Gastroesophageal sphincter (tissue), 4 donors: ENCODE measurements around the gene ANXA5. TPM values are rescaled to one million over a fixed set of nuclear protein-coding genes. Genes with fewer than 3 reads are reported as not detected.

Experiments
- ATAC-seq: fragments of 150-250 bp; one replicate; pipeline ENCODE4 v1.9.1; 2016; ENCODE audit warnings: mild to moderate bottlenecking, moderate library complexity
- H3K27ac ChIP-seq, 4 donors: fragments of 200-600 bp; sonication (generic) in 3 of 4; 1 replicate in 3 of 4; 2 replicates in 1 of 4; pipeline ENCODE4 v1.5.1; 2016 to 2019
- H3K27me3 ChIP-seq: fragments of 200-600 bp; sonication (generic); one replicate; pipeline ENCODE4 v1.5.1; 2019
- H3K36me3 ChIP-seq, 2 donors: fragments of 200-600 bp; sonication (generic); one replicate each; pipeline ENCODE4 v1.5.1; 2019; ENCODE audit warnings: control low read depth in 1 of 2
- H3K4me1 ChIP-seq, 3 donors: fragments of 200-600 bp; sonication (generic); 1 replicate in 2 of 3; 2 replicates in 1 of 3; pipeline ENCODE4 v1.5.1; 2016 to 2019; ENCODE audit warnings: control low read depth in 2 of 3
- H3K4me3 ChIP-seq, 2 donors: fragments of 200-600 bp; sonication (generic); one replicate each; pipeline ENCODE4 v1.5.1; 2019; ENCODE audit warnings: mild to moderate bottlenecking in 1 of 2, moderate library complexity in 1 of 2
- H3K9me3 ChIP-seq, 3 donors: fragments of 200-600 bp; sonication (generic); one replicate each; pipeline ENCODE4 v1.5.1; 2017 to 2019; ENCODE audit warnings: control low read depth in 2 of 3
- CTCF ChIP-seq, 4 experiments: fragments of 200-600 bp in 2 of 4; fragments of 450-650 bp in 2 of 4; sonication (generic) in 1 of 4; IDR thresholded peaks; one replicate each; pipeline ENCODE4 v1.5.1; 2017 to 2019; ENCODE audit warnings: antibody characterized with exemption in 4 of 4, mild to moderate bottlenecking in 2 of 4, moderate library complexity in 2 of 4
- EP300 ChIP-seq: sonication (generic); formaldehyde crosslinking; IDR thresholded peaks from one replicate; pipeline ENCODE4 v1.6.1; 2017; ENCODE audit warnings: antibody characterized with exemption, mild to moderate bottlenecking
- POLR2A ChIP-seq, 2 donors: fragments of 450-650 bp; IDR thresholded peaks; one replicate each; pipeline ENCODE4 v1.6.1; 2017; ENCODE audit warnings: antibody characterized with exemption in 2 of 2, mild to moderate bottlenecking in 2 of 2, moderate library complexity in 1 of 2
- POLR2AphosphoS5 ChIP-seq: sonication (generic); formaldehyde crosslinking; IDR thresholded peaks from one replicate; pipeline ENCODE4 v1.6.1; 2017; ENCODE audit warnings: antibody characterized with exemption
- WGBS, 2 donors: methylation state at CpG; one replicate each; pipeline ENCODE4 v1.1.5; 2018; ENCODE audit warnings: low coverage in 1 of 2; 5-methylcytosine and 5-hydroxymethylcytosine counted together
- total RNA-seq, 4 donors: library from RNA; depleted of rRNA; stranded (reverse); fragments of >200 nt; gene quantifications; one replicate each; pipeline ENCODE4 v1.1.0, GENCODE V29; 2016

The ANXA5 gene
- 100 to 1,000 TPM; 235 to 412 (median 359) TPM for total RNA-seq

GRCh38 chr4:121696581-121697461 is at the start of gene ANXA5:
Gene ANXA5 (minus strand): TSS chr4:121696980. CDS start chr4:121696589, 391 bp downstream.
- 0% methylated on average over 4 to 7 of the region's 91 CpGs for WGBS, 2 donors
- ATAC-seq = peak; percentile 97
- Histone ChIP-seq H3K27me3 (no peaks in the 10 kb centered on the region), H3K27ac (peak within 1 kb of the TSS; percentile 95 to 99 (median 98)), H3K9me3 (no peaks in the 10 kb centered on the region), H3K4me3 (peak within 1 kb of the TSS; percentile 94 to 96), H3K36me3 (no peaks in the 10 kb centered on the region), H3K4me1 (peaks cover 0 to 49% (median 16%) of the 10 kb centered on the region in 3 donors)
- TF ChIP-seq CTCF (IDR thresholded peaks at IDR 0.05) = peak in 3 of 4 experiments; percentile 23 to 75 (median 48)
- TF ChIP-seq EP300 = no peak
- TF ChIP-seq POLR2A (IDR thresholded peaks at IDR 0.05) = peak; percentile 88 to 89
- TF ChIP-seq POLR2AphosphoS5 = peak; percentile 91

DNA sequence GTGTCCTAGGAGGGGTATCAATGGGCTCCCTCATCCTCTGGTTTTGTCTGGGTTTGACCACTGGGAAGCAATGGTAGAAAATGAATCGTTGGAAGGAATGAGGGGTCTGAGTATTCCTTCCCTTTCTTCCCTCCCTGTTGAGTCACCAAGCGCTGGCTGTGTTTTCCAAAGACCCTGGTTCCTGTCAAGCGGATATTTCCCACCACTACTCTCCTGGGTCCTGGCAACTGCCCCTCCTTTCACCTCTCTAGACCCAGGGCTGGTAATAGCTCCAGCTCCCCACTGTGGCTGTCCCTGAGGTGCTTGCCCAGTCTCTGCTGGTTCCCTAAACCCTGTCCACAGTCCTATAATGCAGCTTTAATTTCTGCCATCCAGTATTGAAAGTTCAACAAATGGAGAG is 46.0 kb upstream of the ANXA5 start:
- H3K4me1 ChIP-seq = no peaks in the 10 kb centered on the region
- TF ChIP-seq EP300 (no peak), POLR2A (IDR thresholded peaks at IDR 0.05) (no peak), CTCF (IDR thresholded peaks at IDR 0.05) (no peak), POLR2AphosphoS5 (no peak)
- H3K27me3 ChIP-seq = no peaks in the 10 kb centered on the region
- 56 to 67% methylated on average over 3 of the region's 3 CpGs for whole genome bisulfite sequencing, 2 donors
- ATAC-seq = no peak
- no peak overlapping the region for H3K4me3 ChIP-seq
- H3K36me3 ChIP-seq = no peaks in the 10 kb centered on the region
- H3K27ac ChIP-seq = no peak overlapping the region
- no peaks in the 10 kb centered on the region for H3K9me3 ChIP-seq

DNA sequence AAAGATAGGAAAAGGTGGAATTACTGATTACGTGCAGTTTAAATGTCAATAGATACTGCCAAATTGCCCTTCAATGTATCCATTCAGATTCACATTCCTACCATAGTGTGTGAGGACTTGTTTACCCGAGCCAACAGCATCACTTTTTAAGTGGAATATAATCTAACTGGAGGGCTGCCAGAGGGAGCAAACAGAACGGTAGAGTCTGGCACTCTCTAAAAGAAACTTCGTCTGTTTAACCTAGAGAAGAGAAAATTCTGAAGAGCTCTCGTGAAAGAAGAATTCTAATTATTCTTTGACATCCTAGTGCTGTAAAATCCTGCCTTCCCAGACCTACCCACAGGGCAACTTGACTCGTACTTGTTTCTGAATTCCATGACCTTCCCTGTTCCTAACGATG is 45.0 kb upstream of the ANXA5 start:
- TF ChIP-seq POLR2A (IDR thresholded peaks at IDR 0.05) = no peak
- TF ChIP-seq EP300 = no peak
- WGBS, 2 donors = 28 to 39% methylated on average over 7 of the region's 7 CpGs
- no peak for ATAC-seq
- Histone ChIP-seq H3K4me1 (no peaks in the 10 kb centered on the region), H3K27me3 (no peaks in the 10 kb centered on the region), H3K9me3 (no peaks in the 10 kb centered on the region), H3K36me3 (no peaks in the 10 kb centered on the region), H3K4me3 (no peak overlapping the region), H3K27ac (no peak overlapping the region)

GRCh38 chr4:121740796-121741409 is 44.1 kb upstream of the ANXA5 start:
- no peak overlapping the region for H3K27ac ChIP-seq
- H3K4me3 ChIP-seq = no peak overlapping the region
- H3K4me1 ChIP-seq = no peaks in the 10 kb centered on the region
- 78 to 81% methylated on average over 11 to 12 of the region's 12 CpGs for WGBS, 2 donors
- H3K9me3 ChIP-seq = no peaks in the 10 kb centered on the region
- H3K27me3 ChIP-seq = no peaks in the 10 kb centered on the region
- TF ChIP-seq CTCF (IDR thresholded peaks at IDR 0.05) (no peak), POLR2AphosphoS5 (no peak), EP300 (no peak), POLR2A (IDR thresholded peaks at IDR 0.05) (no peak)
- no peaks in the 10 kb centered on the region for H3K36me3 ChIP-seq
- no peak for ATAC-seq

DNA sequence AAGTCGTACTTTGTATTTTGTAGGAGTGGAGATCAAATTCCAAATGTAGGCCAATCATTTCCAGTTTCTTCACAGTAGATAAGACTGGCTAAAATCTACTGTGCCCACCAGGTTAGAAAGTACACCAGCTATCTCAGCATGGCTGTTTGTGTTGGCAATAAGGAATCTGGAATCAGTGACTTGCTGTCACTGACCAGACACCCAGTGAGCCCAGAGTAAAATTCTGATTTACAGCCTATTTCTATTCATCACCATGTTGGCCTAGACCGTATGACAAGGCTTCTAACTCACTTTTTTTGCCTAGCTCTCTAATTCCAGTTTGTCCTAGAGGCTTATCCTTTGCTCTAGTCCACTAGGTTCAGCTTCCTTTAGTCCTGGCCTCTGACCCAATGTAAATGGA is 42.8 kb upstream of the ANXA5 start:
- ATAC-seq = no peak
- Histone ChIP-seq H3K4me1 (no peaks in the 10 kb centered on the region), H3K9me3 (no peaks in the 10 kb centered on the region), H3K4me3 (no peak overlapping the region), H3K27me3 (no peaks in the 10 kb centered on the region), H3K36me3 (no peaks in the 10 kb centered on the region), H3K27ac (no peak overlapping the region)
- TF ChIP-seq POLR2A (IDR thresholded peaks at IDR 0.05) (no peak), CTCF (IDR thresholded peaks at IDR 0.05) (no peak), POLR2AphosphoS5 (no peak), EP300 (no peak)
- 50% methylated on average over 2 of the region's 2 CpGs for WGBS, 2 donors
